OCI-LY3 (cell line): ENCODE data around the gene GRAP.
"Not testable (repeated sequence)": the region's sequence is repeated elsewhere in the genome, so short reads cannot be mapped to it uniquely, and the experiment has no call there.

Experiments used
- H2AFZ ChIP-seq: fragments of 200-600, 300-600 bp; shearing (Covaris generic); 2 replicates; pipeline ENCODE4 v1.6.0; 2014; ENCODE audit warnings: antibody characterized with exemption, low read depth, low read length
- H3K27ac ChIP-seq: fragments of 200-600, 300-600 bp; sonication (generic); 2 replicates; pipeline ENCODE4 v1.5.1; 2014; ENCODE audit warnings: mild to moderate bottlenecking, low read length, moderate library complexity, mixed read lengths
- H3K27me3 ChIP-seq: fragments of 200-600, 300-600 bp; sonication (generic); 2 replicates; pipeline ENCODE4 v1.6.1; 2014; ENCODE audit warnings: low read depth, low read length, mixed read lengths
- H3K36me3 ChIP-seq: fragments of 200-600, 300-600 bp; sonication (generic); replicated peaks from 2 replicates; pipeline ENCODE3; 2014; ENCODE audit warnings: low read depth, low read length, mixed read lengths
- H3K4me1 ChIP-seq: fragments of 300-600, 200-600 bp; sonication (generic); 2 replicates; pipeline ENCODE4 v1.6.1; 2014; ENCODE audit warnings: low read length, mixed read lengths
- H3K4me2 ChIP-seq: fragments of 200-600, 300-600 bp; sonication (generic); 2 replicates; pipeline ENCODE4 v1.6.1; 2014; ENCODE audit warnings: low read length, mixed read lengths
- H3K4me3 ChIP-seq: fragments of 300-600, 200-600 bp; sonication (generic); 2 replicates; pipeline ENCODE4 v1.5.1; 2014; ENCODE audit warnings: antibody characterized with exemption, mild to moderate bottlenecking, low read length, moderate library complexity
- H3K79me2 ChIP-seq: fragments of 300-600, 200-600 bp; shearing (Covaris generic); 2 replicates; pipeline ENCODE4 v1.6.1; 2014; ENCODE audit warnings: mild to moderate bottlenecking, low read length, mixed read lengths
- H3K9ac ChIP-seq: fragments of 300-600, 200-600 bp; shearing (Covaris generic); 2 replicates; pipeline ENCODE4 v1.6.0; 2014; ENCODE audit warnings: mild to moderate bottlenecking, low read length, moderate library complexity
- H3K9me3 ChIP-seq: fragments of 200-600, 300-600 bp; shearing (Covaris generic); 2 replicates; pipeline ENCODE4 v1.6.1; 2014; ENCODE audit warnings: low read length, mixed read lengths; ENCODE audit not compliant: insufficient read depth
- H4K20me1 ChIP-seq: fragments of 200-600, 300-600 bp; sonication (generic); 2 replicates; pipeline ENCODE4 v1.6.1; 2016; ENCODE audit warnings: low read length, mixed read lengths; ENCODE audit not compliant: insufficient read depth

GRAP gene

GRCh38 chr17:19070318-19071168, 23.8 kb upstream of the GRAP start:
- not testable (repeated sequence) for H3K4me3 ChIP-seq, H3K36me3 ChIP-seq, H3K79me2 ChIP-seq, H3K9me3 ChIP-seq, H3K27me3 ChIP-seq, H3K4me2 ChIP-seq, H4K20me1 ChIP-seq, H3K4me1 ChIP-seq, H3K9ac ChIP-seq, H3K27ac ChIP-seq, H2AFZ ChIP-seq

GRCh38 chr17:19064378-19064777, 17.6 kb upstream of the GRAP start:
- not testable (repeated sequence) for H3K9ac ChIP-seq, H3K27me3 ChIP-seq, H3K4me2 ChIP-seq, H3K4me3 ChIP-seq, H3K4me1 ChIP-seq, H2AFZ ChIP-seq, H3K9me3 ChIP-seq, H4K20me1 ChIP-seq, H3K36me3 ChIP-seq, H3K79me2 ChIP-seq, H3K27ac ChIP-seq

GRCh38 chr17:19063326-19063956, 16.7 kb upstream of the GRAP start:
- H3K4me3 ChIP-seq, H3K9ac ChIP-seq, H3K9me3 ChIP-seq, H3K36me3 ChIP-seq, H3K27me3 ChIP-seq, H3K27ac ChIP-seq, H2AFZ ChIP-seq, H4K20me1 ChIP-seq, H3K4me2 ChIP-seq, H3K4me1 ChIP-seq, H3K79me2 ChIP-seq: not testable (repeated sequence)

GRCh38 chr17:19062718-19063325, 16.1 kb upstream of the GRAP start:
- not testable (repeated sequence) for H3K36me3 ChIP-seq, H3K9me3 ChIP-seq, H3K4me3 ChIP-seq, H3K4me2 ChIP-seq, H3K9ac ChIP-seq, H2AFZ ChIP-seq, H3K27me3 ChIP-seq, H3K4me1 ChIP-seq, H3K79me2 ChIP-seq, H4K20me1 ChIP-seq, H3K27ac ChIP-seq

DNA sequence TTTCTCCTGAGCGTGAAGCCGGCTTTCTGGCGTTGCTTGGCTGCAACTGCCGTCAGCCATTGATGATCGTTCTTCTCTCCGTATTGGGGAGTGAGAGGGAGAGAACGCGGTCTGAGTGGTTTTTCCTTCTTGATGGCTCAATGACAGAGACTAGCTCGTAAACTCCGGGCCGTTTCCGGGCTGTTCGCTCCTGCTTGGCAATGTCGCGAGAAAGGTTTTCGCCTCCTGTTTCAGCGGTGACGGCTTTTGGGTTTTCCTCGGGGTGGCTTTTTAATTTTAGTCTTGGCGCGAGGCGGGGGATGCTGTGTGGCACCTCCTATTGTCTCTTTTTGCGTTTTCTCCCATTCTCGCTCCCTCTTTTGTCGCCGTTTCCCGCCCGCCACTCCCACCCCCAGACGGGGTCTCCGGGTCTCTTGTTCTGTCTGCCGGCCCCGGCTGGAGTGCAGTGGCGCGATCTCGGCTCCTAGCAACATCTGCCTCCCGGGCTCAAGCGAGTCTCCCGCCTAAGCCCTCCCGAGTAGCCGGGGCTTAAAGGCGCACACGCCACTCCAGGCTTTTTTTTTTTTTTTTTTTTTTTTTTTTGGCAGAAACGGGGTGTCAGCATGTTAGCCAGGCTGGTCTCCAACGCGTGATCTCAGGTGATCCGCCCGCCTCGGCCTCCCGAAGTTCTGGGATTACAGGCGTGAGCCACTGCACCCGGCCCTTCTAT, 15.4 kb upstream of the GRAP start:
- not testable (repeated sequence) for H3K27me3 ChIP-seq, H3K27ac ChIP-seq, H2AFZ ChIP-seq, H3K79me2 ChIP-seq, H3K4me3 ChIP-seq, H3K9ac ChIP-seq, H3K36me3 ChIP-seq, H4K20me1 ChIP-seq, H3K9me3 ChIP-seq, H3K4me1 ChIP-seq, H3K4me2 ChIP-seq

GRCh38 chr17:19055447-19055846, 8.7 kb upstream of the GRAP start:
- not testable (repeated sequence) for H3K79me2 ChIP-seq, H3K36me3 ChIP-seq, H3K9ac ChIP-seq, H3K27me3 ChIP-seq, H4K20me1 ChIP-seq, H3K4me1 ChIP-seq, H3K9me3 ChIP-seq, H2AFZ ChIP-seq, H3K4me2 ChIP-seq, H3K27ac ChIP-seq, H3K4me3 ChIP-seq

DNA sequence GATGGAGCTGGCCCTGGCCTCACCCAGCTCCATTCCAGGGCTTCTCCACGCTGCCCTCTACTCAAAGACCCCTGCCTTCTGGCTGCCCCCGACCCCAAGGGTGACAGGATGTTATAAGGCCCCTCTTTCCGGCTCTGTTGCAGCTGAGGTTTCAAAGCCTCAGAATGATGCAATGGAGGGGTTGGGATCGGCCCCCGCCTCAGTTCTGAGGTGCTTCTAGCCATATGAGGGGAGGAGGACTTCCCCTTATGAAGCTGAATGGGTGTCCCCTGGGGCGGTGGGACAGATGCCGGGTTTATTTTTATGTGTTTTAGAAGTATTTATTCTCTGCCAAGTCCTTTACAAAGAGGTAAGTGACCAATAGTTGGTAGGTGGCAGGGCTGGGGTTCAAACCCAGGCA, 2.1 kb upstream of the GRAP start:
- not testable (repeated sequence) for H3K9ac ChIP-seq, H3K27ac ChIP-seq, H3K4me2 ChIP-seq, H3K4me3 ChIP-seq, H3K4me1 ChIP-seq, H2AFZ ChIP-seq, H3K27me3 ChIP-seq, H4K20me1 ChIP-seq, H3K36me3 ChIP-seq, H3K79me2 ChIP-seq, H3K9me3 ChIP-seq

DNA sequence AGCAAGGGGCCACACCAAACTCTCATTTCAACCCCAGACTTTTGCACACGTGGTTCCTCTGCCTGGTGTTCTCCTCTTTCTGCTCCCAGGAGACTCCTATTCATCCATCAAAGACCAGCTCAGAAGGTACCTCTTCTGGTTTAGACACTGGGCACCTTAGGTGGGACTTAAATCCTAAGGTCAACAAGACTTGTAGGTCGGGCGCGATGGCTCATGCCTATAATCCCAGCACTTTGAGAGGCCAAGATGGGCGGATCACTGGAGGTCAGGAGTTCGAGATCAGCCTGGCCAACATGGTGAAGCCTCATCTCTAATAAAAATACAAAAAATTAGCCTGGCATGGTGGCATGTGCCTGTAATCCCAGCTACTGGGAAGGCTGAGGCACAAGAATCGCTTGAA, 753 bp upstream of the GRAP start:
- not testable (repeated sequence) for H4K20me1 ChIP-seq, H3K27ac ChIP-seq, H3K27me3 ChIP-seq, H3K79me2 ChIP-seq, H3K4me1 ChIP-seq, H3K36me3 ChIP-seq, H3K9me3 ChIP-seq, H3K4me3 ChIP-seq, H3K4me2 ChIP-seq, H3K9ac ChIP-seq, H2AFZ ChIP-seq

GRCh38 chr17:19044643-19045042, 2.1 kb downstream of the GRAP start:
- not testable (repeated sequence) for H3K36me3 ChIP-seq, H4K20me1 ChIP-seq, H3K9ac ChIP-seq, H3K9me3 ChIP-seq, H3K4me2 ChIP-seq, H3K79me2 ChIP-seq, H3K4me3 ChIP-seq, H3K4me1 ChIP-seq, H2AFZ ChIP-seq, H3K27ac ChIP-seq, H3K27me3 ChIP-seq
